ENCODE results near the gene SNRNP40. TPM values are rescaled to one million over a fixed set of nuclear protein-coding genes. Genes with fewer than 3 reads are reported as not detected.

The SNRNP40 gene
- total RNA-seq, 1 experiment from 2014 or later, result 103 TPM

GRCh38 chr1:31239653-31240241, 56.8 kb downstream of the SNRNP40 start, which contains the start of gene NKAIN1 (continued):
- TF ChIP-seq IRF2 (CRISPR knock-in tag; IDR thresholded peaks at IDR 0.05; ENCODE audit: borderline replicate concordance, low read depth) (no peak), MAX (CRISPR knock-in tag; IDR thresholded peaks at IDR 0.05) (peak; percentile 33; the same call in 1 of the 2 replicates), ZNF232 (CRISPR knock-in tag; IDR thresholded peaks at IDR 0.05) (no peak), E2F1 (CRISPR knock-in tag; IDR thresholded peaks at IDR 0.05) (no peak), HMGA2 (CRISPR knock-in tag; IDR thresholded peaks at IDR 0.05) (no peak), FOXP1 (CRISPR knock-in tag; IDR thresholded peaks at IDR 0.05; ENCODE audit: borderline replicate concordance) (peak; percentile 56; the same call in 1 of the 2 replicates), FOXK1 (CRISPR knock-in tag; IDR thresholded peaks at IDR 0.05) (no peak), FOXP4 (CRISPR knock-in tag; IDR thresholded peaks at IDR 0.05) (no peak; the same call in 1 of the 2 replicates), FOXJ3 (CRISPR knock-in tag; IDR thresholded peaks at IDR 0.05; ENCODE audit: borderline replicate concordance) (no peak)

DNA sequence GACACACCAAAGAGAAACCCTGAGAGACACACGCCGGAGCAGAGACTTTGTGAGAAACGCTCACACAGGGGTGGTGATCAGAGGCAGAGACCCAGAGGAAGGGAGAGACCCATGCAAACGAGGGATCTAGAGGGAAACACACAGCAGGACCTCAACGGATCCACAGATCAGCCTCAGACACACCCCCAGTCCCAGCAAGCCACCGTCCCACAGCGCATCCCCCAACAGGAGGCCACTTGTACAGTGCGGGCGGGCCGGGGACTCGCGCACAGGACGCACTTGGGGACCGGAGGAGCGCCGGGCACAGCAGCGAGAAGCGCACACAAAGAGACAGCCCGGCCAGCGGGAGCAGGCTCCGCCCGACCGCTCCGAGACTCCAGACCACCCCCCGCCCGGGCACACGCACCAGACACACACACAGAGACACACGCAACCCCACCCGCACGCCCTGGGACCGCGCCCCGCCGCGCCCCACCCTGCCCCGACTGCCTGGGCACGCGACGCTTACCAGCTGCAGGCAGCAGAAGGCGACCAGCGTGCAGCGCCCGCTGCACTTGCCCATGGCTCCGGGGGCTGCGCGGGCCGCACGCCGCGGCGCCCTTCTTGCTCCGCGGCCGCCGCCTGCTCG, 57.5 kb downstream of the SNRNP40 start:
- H3K4me1 Mint-ChIP-seq, result peaks cover 23% of the 10 kb centered on the region

More for the DNA sequence above, 57.5 kb downstream of the SNRNP40 start:
- CTCF ChIA-PET, result interaction anchor here (1.2 to 1.6 kb wide), 2 partner anchors 54 to 55 kb away, joined by 5 to 10 read pairs; no protein-coding TSS in a partner anchor
- DNase-seq (ENCODE audit: low spot score) (peak; percentile 55), ATAC-seq (peak; percentile 68)
- H3K9me3 Mint-ChIP-seq, result no peaks in the 10 kb centered on the region
- POLR2A ChIA-PET, result interaction anchor here (0.9 kb wide), 1 partner anchor 58 kb away, joined by 3 read pairs; the partner anchor contains the start of genes SNRNP40 and ZCCHC17
- no peaks in the 10 kb centered on the region for H3K36me3 Mint-ChIP-seq
- TF ChIP-seq FOXP1 (CRISPR knock-in tag; IDR thresholded peaks at IDR 0.05; ENCODE audit: borderline replicate concordance), result peak; percentile 25; the same call in 1 of the 2 replicates
- TF ChIP-seq, protein P1, sequence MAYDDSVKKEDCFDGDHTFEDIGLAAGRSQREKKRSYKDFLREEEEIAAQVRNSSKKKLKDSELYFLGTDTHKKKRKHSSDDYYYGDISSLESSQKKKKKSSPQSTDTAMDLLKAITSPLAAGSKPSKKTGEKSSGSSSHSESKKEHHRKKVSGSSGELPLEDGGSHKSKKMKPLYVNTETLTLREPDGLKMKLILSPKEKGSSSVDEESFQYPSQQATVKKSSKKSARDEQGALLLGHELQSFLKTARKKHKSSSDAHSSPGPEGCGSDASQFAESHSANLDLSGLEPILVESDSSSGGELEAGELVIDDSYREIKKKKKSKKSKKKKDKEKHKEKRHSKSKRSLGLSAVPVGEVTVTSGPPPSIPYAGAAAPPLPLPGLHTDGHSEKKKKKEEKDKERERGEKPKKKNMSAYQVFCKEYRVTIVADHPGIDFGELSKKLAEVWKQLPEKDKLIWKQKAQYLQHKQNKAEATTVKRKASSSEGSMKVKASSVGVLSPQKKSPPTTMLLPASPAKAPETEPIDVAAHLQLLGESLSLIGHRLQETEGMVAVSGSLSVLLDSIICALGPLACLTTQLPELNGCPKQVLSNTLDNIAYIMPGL (CRISPR knock-in tag; IDR thresholded peaks at IDR 0.05), result no peak
- peak; percentile 72; the same call in 1 of the 2 replicates for TF ChIP-seq ZBTB21 (CRISPR knock-in tag; IDR thresholded peaks at IDR 0.05; ENCODE audit: borderline replicate concordance)
- no peak for TF ChIP-seq NR2C2 (CRISPR knock-in tag; IDR thresholded peaks at IDR 0.05)
- peak; percentile 10; the same call in 1 of the 2 replicates for TF ChIP-seq ZNF423 (CRISPR knock-in tag; IDR thresholded peaks at IDR 0.05)
- TF ChIP-seq ZNF416 (CRISPR knock-in tag; IDR thresholded peaks at IDR 0.05), result no peak
- TF ChIP-seq, protein P2, sequence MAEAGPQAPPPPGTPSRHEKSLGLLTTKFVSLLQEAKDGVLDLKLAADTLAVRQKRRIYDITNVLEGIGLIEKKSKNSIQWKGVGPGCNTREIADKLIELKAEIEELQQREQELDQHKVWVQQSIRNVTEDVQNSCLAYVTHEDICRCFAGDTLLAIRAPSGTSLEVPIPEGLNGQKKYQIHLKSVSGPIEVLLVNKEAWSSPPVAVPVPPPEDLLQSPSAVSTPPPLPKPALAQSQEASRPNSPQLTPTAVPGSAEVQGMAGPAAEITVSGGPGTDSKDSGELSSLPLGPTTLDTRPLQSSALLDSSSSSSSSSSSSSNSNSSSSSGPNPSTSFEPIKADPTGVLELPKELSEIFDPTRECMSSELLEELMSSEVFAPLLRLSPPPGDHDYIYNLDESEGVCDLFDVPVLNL (CRISPR knock-in tag; IDR thresholded peaks at IDR 0.05; ENCODE audit: borderline replicate concordance, low read depth), result 0 out of 2 replicates have a peak, but pooled peaks have one; percentile 34
- TF ChIP-seq TP53 (CRISPR knock-in tag; IDR thresholded peaks at IDR 0.05), result 0 out of 2 replicates have a peak, but pooled peaks have one; percentile 56
- no peak for TF ChIP-seq ZBTB43 (CRISPR knock-in tag; IDR thresholded peaks at IDR 0.05)
- TF ChIP-seq NFYB (CRISPR knock-in tag; conservative IDR thresholded peaks at IDR 0.05; ENCODE audit: low read depth), result no peak
- TF ChIP-seq FOXP4 (CRISPR knock-in tag; IDR thresholded peaks at IDR 0.05), result peak; percentile 22; the same call in 1 of the 2 replicates
- no peak for TF ChIP-seq CREM (CRISPR knock-in tag; IDR thresholded peaks at IDR 0.05)
- 0 out of 2 replicates have a peak, but pooled peaks have one; percentile 70 for TF ChIP-seq CBFB (CRISPR knock-in tag; IDR thresholded peaks at IDR 0.05; ENCODE audit: low read depth)
- TF ChIP-seq ETV6 (CRISPR knock-in tag; IDR thresholded peaks at IDR 0.05), result peak; percentile 2; the same call in 1 of the 2 replicates
- TF ChIP-seq ATF1 (CRISPR knock-in tag; IDR thresholded peaks at IDR 0.05), result no peak
- TF ChIP-seq, protein P3, sequence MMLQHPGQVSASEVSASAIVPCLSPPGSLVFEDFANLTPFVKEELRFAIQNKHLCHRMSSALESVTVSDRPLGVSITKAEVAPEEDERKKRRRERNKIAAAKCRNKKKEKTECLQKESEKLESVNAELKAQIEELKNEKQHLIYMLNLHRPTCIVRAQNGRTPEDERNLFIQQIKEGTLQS (CRISPR knock-in tag; conservative IDR thresholded peaks at IDR 0.05), result no peak
- peak overlapping the region; percentile 75 for H3K4me3 Mint-ChIP-seq
- peaks cover 26% of the 10 kb centered on the region for H3K27me3 Mint-ChIP-seq (ENCODE audit: low read depth)
- no peak overlapping the region for H3K27ac Mint-ChIP-seq

Measured in WTC11 (cell line).